PFSK-1 (cell line): ENCODE results near the gene AP1S1.
A peak's percentile ranks its signal among the peaks of the same experiment; 100 is the strongest.

Source experiments
- FOXP2 ChIP-seq: optimal IDR thresholded peaks from 2 replicates; pipeline ENCODE3; 2011; ENCODE audit warnings: borderline replicate concordance, control low read depth, inconsistent platforms; ENCODE audit not compliant: insufficient read depth; ENCODE audit errors: extremely low read length, extremely low read depth
- POLR2AphosphoS5 ChIP-seq: IDR thresholded peaks from 2 replicates; pipeline ENCODE4 v1.6.1; 2012; ENCODE audit warnings: low read depth, mild to moderate bottlenecking, control low read depth, low read length, moderate library complexity
- REST ChIP-seq, 2 experiments: IDR thresholded peaks; 2 replicates each; pipeline versions ENCODE4 v1.6.1 to v1.8.0; 2011 to 2012; ENCODE audit warnings: low read depth in 2 of 2, low read length in 2 of 2, control low read depth in 1 of 2, inconsistent platforms in 1 of 2, mild to moderate bottlenecking in 1 of 2, moderate library complexity in 1 of 2; ENCODE audit not compliant: insufficient read depth in 1 of 2
- SIN3A ChIP-seq: IDR thresholded peaks from 2 replicates; pipeline ENCODE4 v1.6.1; 2012; ENCODE audit warnings: mild to moderate bottlenecking, low read length, moderate library complexity, borderline replicate concordance; ENCODE audit not compliant: insufficient read depth
- TAF1 ChIP-seq: IDR thresholded peaks from 2 replicates; pipeline ENCODE4 v1.6.1; 2012; ENCODE audit warnings: low read length, control low read depth, borderline replicate concordance; ENCODE audit not compliant: insufficient read depth

Gene AP1S1

DNA sequence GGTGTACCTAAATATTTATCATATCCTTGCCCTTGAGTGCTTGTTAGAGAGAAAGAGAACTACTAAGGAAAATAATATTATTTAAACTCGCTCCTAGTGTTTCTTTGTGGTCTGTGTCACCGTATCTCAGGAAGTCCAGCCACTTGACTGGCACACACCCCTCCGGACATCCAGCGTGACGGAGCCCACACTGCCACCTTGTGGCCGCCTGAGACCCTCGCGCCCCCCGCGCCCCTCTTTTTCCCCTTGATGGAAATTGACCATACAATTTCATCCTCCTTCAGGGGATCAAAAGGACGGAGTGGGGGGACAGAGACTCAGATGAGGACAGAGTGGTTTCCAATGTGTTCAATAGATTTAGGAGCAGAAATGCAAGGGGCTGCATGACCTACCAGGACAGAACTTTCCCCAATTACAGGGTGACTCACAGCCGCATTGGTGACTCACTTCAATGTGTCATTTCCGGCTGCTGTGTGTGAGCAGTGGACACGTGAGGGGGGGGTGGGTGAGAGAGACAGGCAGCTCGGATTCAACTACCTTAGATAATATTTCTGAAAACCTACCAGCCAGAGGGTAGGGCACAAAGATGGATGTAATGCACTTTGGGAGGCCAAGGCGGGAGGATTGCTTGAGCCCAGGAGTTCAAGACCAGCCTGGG lies 15.9 kb upstream of the AP1S1 start:
- peak; percentile 75 for TF ChIP-seq FOXP2
- no peak for TF ChIP-seq TAF1
- TF ChIP-seq SIN3A = no peak; the same call in 1 of the 2 replicates
- no peak for TF ChIP-seq REST (IDR thresholded peaks at IDR 0.05; ENCODE audit: insufficient read depth in 1 of 2, low read depth in 2 of 2, low read length in 2 of 2)
- TF ChIP-seq POLR2AphosphoS5 = no peak; the same call in 1 of the 2 replicates

DNA sequence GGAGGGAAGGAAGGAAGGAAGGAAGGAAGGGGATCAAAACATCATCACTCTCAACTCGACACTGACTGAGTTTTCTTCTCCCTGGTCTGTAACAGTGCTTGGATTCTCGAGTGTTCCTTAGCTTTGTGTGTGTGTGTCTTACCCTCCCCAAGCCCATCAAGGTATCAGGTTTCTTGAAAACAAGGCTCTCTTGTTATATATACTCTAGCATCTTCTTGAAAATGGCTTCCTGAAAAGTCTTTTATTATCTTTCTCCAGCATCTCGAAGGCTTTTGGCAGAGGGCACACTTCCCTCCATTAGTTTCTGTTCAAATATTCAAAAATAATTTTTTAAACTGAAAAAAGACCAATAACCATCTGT lies 14.0 kb upstream of the AP1S1 start:
- TF ChIP-seq TAF1 = no peak

DNA sequence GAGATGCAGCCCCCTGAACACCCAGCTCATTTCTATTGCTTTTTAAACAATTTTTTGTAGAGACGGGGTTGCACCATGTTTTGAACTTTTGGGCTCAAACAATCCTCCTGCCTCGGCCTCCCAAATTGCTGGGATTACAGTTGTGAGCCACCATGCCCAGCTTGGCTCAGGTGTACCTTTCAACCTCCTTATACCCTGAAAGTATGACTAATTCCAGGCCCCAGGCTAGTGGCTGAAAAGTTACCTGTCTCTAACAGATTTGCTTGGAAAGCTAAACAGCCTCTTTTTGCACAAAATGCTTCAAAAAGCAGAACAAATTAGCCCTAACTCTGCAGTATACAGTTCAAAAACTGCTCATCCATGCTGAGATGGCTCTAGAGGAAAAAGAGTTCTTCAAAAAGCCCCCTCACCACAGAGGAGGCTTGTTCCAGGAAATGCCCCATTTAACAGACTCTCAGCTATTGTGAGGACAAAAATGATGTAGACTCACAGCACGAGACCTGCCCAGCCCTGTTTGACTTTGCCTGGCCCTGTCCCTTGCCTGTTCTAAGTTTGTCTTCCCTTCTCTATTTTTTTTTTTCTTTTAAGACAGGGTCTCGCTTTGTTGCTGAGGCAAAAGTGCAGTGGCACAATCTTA lies 13.4 kb upstream of the AP1S1 start:
- TF ChIP-seq REST (IDR thresholded peaks at IDR 0.05; ENCODE audit: insufficient read depth in 1 of 2, low read depth in 2 of 2, low read length in 2 of 2) = no peak
- TF ChIP-seq TAF1 = no peak
- TF ChIP-seq POLR2AphosphoS5 = no peak
- TF ChIP-seq SIN3A = no peak
- TF ChIP-seq FOXP2 = no peak

DNA sequence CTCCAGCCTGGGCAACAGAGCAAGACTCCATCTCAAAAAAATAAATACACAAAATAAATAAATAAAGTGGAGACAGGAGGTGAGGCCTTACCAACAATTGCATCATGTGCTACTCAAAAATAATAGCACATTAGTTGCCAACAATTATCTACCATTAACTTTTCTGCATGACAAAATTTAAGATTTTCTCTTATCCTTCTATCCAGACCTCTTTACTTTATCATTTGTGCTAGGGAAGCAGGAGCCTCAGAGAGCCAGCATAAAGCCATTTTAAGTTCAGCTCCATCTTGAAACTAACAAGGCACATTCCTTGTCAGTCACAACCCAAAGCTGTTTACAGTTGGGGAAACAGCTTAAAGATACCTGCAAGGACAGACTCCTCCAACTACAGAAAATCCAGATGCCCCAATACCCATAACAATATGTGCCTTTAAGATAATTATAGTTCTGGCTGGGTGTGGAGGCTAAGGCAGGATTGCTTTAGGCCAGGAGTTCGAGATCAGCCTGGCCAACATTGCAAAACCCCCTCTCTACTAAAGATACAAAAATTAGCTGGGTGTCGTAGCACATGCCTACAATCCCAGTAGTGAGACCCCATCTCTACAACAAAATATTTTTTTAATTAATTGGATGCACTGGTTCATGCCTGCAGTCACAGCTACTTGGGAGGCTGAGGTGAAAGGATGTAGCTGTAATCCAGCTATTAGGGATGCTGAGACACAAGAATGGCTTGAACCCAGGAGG lies 2.2 kb upstream of the AP1S1 start:
- no peak for TF ChIP-seq FOXP2
- TF ChIP-seq SIN3A = no peak
- no peak for TF ChIP-seq TAF1
- TF ChIP-seq POLR2AphosphoS5 = no peak
- no peak for TF ChIP-seq REST (IDR thresholded peaks at IDR 0.05; ENCODE audit: insufficient read depth in 1 of 2, low read depth in 2 of 2, low read length in 2 of 2)

- TF ChIP-seq SIN3A (no peak), REST (IDR thresholded peaks at IDR 0.05; ENCODE audit: insufficient read depth in 1 of 2, low read depth in 2 of 2, low read length in 2 of 2) (no peak), TAF1 (no peak), POLR2AphosphoS5 (no peak), FOXP2 (no peak)
These were observed 422 bp downstream of the AP1S1 start for GRCh38 chr7:101154693-101155102.
